HG02852 (cell line): ENCODE measurements around the gene EVI2B.
"Not testable (repeated sequence)": the region's sequence is repeated elsewhere in the genome, so short reads cannot be mapped to it uniquely, and the experiment has no call there.

Experiments used
- ATAC-seq: cut with Tn5 transposase; IDR thresholded peaks from one replicate; pipeline ENCODE4 v1.9.1; 2021; ENCODE audit warnings: mild to moderate bottlenecking, moderate library complexity; ENCODE audit not compliant: unreplicated experiment

Gene EVI2B

DNA sequence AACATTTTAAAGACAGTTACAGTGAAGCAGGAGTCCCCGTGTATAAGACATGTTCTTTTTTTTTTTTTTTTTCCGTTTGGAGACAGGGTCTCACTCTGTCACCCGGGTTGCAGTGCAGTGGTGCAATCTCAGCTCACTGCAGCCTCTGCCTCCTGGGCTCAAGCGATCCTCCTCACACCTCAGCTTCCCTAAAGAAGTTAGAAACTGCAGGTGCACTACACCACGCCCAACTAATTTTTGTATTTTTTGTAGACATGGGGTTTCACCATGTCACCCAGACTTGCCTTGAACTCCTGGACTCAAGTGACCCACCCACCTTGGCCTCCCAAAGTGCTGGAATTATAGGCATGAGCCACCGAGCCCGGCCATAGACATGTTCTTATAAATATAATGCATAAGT is 3.0 kb downstream of the EVI2B start:
- ATAC-seq: no peak

DNA sequence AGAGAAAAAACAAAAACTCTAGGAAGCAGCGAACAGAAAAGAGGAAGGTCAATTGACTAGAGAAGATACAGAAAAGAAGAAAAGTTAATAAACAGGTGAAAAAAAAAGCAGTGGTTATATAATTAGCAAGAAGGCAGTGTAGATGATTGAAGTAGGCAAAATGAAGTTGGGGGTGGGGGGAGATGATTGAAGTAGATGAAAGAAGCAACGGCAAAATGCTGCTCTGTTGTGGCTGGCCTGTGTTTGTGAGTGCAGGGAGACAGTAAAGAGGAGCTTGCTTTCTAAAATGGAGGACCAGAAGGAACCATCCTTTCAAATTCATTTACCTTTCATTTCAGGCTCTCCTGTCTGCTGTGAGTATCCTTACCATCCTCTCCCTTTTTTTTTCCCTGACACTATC is 3.6 kb downstream of the EVI2B start:
- no peak for ATAC-seq

DNA sequence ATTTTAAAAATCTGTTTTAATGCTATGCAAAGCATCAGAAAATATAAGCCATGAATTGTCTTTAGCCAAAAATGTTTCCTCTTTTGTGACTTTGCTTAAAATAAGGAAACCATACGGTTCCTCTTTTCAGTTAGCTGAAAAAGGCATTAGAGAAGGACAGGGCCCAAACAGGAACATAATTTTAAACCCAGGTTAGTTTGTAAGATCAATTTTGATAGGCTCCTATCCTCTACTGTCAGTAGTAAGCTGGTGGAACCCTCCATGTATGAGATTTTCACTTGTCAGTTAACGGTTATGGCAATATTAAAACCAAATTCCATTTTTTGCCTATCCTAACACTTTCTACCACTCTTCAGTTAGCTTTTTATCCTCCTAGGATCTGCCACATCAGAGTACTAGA is 4.3 kb downstream of the EVI2B start:
- ATAC-seq: no peak

DNA sequence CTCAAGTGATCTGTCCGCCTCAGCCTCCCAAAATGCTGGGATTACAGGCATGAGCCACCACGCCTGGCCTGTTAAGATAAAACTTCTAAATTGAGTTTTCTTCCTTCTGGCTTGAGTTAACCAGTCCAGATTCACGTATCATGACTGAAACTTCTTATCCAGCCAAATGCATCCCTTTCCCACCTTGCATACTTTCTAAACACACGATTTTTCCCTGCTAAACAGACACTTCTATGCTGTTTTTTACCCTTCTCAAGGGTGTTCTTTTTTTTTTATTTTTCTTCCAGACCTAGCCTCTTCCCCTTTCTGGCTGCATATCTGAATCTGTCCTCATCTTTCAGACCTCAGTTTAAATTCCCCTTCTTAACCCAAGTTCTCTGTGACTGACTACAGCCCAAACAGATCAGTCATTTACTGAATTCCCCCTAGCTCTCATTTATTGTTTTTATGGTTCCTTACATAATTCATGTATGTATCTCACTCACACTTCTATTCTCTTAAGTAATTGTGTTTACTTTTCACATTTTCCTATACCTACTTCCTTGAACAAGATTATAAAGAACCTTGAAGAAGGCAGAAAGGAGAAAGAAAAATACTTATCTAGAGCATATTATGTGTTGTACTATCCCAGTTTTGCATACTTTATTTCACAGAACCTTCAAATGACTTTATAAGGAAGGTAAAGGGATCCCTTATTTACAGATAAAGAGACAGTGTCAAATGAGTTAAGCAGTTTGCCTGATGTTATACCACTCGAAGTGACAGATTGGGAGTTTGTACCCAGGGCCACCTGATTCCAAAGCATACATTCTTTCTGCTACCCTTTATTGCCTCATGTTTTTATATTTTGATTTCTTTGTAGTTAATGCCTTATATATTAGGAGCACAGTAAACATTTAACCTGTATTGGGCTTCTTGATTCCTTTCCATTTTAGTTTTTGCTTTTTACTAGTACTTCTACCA is 5.2 kb downstream of the EVI2B start:
- peak; percentile 52 for ATAC-seq

DNA sequence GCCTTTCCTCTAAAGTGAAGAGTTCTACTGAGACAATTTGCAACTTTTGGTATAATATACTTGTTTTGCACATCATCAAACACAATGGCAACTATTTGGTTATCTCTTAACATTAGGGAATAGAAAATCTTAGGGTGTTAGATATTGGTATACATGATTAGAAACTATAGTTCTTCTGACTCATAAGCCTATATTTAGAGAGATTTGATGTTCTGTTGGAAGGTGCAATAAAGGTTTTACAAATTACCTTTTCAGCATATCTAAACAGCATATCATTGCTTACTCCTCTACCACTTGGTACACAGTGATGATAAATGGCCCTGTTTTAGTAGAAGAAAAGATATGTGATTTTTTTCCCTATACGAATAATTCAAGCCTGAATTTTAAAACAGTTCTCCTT is 6.2 kb downstream of the EVI2B start:
- ATAC-seq: no peak

DNA sequence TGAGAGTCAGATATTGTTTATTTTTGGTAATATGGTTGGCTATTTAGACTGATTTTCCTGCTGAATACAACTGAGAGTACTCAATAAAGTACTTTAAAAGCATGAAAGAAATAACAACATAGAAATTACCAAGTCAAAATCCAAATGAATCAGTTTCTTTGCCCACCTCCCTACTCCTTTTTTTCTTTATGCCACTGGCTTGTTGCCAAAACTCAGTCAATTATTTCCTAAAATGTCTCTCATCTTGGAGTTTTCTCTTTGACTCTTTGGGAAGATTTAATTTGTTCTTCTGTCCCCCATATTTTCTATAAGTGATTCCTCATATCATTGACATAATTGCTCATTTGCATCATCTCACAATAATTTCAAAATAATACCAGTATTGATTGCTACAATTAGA is 14.2 kb downstream of the EVI2B start:
- no peak for ATAC-seq

DNA sequence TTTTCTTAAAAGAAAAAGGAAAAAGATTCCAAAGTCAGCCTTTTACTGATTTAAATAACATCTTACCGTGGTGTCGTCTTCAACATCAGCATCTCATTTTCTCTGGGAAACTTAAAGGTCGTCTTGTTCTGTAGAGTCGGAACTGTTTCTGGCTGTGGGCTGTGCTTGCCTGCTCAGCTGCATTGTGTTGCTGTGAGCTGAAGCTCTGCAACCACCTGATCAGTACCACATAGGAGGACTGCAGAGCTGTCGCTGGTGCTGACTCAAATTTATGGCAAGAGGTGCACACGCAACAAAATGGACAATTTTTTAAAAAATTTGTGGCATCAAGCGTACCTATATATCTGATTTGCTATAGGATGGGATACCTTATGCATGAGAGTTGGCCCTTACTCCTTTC is 16.8 kb downstream of the EVI2B start, which contains the start of gene OMG:
Gene OMG (minus strand): TSS at position 150 of the 400 bp plus-strand sequence. CDS start 908 bp downstream, outside the sequence.
- no peak for ATAC-seq

DNA sequence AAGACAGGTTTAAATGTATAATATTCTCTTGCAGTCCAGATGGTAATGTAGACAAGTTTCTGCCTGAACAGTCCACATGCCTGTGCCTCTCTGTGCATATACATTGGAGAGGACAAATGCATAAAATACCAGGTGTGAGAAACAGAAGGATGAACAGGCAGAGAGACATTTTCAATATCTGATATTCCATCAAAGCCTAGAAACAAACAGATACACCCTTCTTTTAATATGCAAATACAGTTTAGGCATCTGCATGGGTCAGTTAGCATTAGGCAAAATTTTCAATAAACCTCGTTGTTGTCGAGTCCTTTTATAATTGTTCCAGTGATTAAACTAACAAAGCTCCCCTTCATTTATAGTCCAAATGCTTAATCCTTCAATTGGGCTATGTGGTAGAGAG is 17.7 kb downstream of the EVI2B start:
- ATAC-seq: no peak

DNA sequence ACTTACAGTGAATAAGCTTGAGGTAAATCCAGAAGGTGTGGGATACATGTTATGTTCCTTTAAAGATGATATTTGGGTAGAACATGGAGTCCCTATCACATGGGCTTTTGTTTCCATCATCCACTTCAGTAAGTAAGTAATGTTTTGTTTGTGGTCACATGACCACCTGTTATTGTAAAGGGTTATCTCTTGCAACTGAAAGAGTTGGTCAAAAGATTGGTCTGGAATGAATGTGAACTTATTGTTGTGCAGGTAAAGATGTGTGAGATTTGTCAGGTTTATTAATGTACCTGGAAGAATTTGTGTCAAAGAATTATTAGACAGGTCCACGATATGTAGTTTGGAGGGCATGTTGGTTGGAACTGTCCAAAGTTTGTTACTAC is 18.4 kb downstream of the EVI2B start:
- no peak for ATAC-seq

DNA sequence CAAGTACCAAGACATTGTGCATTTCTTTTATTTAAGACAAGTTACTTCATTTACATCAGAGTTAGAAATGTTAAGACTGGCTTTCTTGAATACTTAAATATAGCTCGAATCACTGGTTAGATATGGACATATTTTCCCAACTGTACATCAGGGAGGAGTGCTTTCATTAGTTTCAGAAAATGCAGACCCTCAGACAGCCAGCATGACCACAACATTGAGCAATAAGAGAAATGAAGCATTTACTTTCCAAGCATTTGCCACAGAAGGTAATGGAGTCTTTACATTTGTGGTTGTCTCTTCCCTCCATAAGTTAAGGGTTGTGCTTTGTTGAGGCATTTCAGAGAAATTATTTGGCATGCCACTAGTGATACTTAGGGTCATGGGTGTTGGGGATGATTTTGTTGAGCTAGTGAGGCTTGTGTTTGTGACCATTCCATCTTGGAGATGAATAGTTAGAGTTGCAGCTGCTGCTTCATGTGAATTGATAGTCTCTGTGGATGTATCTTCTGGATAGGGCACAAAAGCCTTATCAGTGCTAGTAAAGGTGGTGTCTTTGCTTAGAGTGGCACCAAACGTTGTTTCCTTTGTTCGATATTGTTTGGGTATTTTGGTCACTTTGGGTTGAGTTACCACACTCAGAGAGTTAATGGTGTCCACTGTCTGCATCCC is 18.9 kb downstream of the EVI2B start:
- no peak for ATAC-seq

DNA sequence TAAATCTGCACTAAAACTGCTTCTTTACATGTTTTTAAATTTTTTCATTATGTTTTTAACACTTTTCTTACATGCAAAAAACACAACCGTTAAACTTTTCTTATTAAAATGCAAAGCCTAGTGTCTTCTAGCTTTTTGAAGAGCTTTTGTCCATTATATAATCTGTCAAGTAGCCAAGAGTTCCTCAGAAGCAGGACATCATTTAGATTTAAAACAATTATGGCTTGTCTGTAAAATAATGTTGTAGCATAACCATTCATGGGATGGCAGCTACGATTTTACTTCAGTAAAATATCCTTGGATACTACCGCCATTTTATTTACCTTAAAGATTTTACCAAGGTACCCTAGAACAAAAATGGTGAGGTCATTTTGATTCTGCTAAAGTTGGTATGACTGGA is 19.6 kb downstream of the EVI2B start:
- no peak for ATAC-seq

DNA sequence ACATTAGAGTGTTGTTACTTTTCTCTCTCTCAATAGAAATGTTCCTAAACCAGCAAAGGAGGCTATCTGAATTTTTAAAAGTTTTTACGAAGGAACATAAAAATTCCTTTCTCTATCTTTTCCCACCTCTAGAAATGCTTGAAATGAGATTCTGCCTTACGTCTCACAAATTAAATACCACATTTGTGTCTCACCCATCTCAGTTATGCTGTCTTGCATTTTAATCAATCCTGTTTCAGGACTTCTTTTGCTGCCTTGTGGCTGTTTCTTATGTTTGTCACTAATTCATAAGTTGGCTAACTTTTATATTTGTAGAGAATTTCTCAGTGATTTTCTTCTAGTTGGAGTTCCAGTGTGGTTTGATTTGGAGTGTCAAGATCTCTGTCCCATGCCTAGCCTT is 20.3 kb downstream of the EVI2B start:
- no peak for ATAC-seq

DNA sequence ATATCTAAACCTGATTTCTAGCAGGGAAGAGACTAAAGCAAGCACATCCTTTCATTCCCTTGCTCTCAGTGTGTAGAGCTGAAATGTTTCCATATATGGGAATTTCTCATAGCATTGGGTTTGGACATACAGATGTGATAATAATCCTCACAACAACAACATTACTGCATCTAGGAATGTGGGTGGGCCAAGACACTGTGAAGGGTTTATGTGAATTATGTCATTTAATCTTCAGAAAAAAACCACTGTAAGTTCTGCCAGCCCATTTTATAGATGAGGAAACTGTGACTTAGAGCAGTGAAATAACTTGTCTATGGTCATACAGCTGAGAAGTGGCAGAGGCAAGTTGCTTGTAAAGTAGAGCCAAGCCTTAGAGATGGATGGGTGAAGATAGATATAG is 22.0 kb downstream of the EVI2B start:
- no peak for ATAC-seq

DNA sequence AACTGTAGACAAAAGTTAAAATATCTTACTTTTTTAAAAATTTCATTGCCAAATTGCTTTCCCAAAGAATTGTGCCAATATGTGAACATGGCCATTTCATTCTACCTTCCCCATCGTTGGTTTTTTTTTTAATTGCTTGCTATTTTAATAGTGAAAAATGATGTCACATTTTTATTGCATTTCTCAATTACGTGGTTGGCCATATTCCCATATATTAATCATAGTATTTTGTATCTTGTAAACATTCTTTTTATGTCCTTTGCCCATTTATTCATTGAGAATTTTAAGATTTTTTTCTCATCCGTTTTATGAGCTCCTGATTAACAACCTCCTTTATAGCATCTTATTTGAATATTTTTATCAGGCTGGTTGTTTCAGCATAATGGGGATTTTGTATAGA is 24.1 kb downstream of the EVI2B start:
- no peak for ATAC-seq

DNA sequence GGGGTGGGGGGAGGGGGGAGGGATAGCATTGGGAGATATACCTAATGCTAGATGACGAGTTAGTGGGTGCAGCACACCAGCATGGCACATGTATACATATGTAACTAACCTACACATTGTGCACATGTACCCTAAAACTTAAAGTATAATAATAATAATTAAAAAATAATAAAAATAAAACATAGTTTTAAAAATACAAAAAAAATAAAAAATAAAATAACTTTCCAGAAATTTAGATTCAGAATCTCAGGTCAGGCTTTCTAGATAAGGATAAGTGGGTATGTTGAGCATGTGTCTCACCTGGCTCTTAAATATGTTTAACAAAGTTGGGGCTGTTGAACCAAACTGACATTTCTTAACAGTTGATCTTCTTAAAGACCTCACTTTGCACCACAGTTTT is 25.9 kb downstream of the EVI2B start:
- ATAC-seq: not testable (repeated sequence)

DNA sequence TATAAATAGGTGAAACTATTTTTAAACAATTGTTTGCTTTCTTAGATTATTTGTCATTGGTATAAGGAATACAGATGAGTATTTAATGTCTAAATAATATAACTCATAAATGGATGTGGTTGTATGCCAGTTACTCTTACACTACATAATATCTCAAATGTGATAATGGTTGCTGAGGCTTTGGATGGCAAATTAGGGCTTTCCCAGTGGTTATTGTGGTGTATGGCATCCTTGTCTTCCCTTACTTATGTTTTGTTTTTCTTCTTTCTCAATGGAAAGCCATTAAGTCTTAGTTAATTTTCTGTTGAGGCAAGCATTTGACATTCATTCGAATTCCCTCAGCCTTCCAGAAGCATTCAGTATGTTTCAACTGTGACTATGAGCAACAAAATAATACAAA is 27.3 kb downstream of the EVI2B start:
- ATAC-seq: no peak

DNA sequence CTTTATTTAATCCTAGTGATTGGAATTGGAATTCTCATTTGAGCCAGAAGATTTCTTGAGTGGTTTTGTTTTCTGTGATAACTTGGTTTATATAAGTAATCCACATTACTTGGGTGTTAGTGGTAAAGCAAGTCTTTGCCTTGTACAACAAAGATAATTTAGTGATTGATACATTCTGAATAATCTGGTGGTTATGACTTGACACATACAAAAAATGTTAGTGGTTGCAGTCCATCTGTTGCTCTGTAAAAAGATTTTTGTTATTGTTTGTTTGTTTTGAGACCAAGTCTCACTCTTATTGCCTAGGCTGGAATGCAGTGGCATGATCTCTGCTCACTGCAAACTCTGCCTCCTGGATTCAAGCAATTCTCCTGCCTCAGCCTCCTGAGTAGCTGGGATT is 30.0 kb downstream of the EVI2B start:
- ATAC-seq: no peak

DNA sequence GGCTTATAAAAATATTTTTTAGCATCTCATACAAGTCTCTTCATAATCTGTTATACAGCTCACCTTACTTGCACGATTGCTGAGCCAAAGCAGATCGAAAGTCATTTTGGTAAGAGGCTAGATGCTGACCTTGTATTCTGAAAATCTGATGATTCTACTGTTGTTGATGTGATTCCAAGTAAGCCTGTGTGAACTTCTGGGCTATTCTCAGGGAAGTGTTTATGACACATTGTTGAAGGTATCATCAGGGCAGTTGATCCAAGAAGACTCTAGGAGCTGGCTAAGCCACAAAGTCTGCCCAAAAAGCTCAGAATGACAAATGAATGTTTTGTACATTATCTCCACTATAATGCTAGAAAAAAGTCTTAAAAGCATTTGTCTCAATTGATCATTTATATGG is 32.8 kb downstream of the EVI2B start:
- no peak for ATAC-seq

DNA sequence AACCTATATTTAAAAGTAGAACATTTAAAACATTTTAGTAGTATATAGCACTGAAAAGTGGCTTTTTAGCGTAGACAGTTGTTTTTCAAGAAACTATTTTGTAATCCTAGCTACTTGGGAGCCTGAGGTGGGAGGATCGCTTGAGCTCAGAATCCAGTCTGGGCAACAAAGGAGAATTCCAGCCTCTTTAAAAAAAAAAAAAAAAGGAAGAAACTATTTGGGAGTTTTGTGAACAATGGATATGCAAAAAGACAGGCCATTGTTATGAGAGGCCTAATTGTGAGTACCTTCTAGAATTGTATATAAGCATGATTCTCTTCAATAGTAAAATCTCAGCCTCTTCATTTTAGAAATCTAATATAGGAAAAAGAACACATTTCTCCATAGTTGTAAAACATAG is 34.5 kb downstream of the EVI2B start:
- ATAC-seq: no peak

DNA sequence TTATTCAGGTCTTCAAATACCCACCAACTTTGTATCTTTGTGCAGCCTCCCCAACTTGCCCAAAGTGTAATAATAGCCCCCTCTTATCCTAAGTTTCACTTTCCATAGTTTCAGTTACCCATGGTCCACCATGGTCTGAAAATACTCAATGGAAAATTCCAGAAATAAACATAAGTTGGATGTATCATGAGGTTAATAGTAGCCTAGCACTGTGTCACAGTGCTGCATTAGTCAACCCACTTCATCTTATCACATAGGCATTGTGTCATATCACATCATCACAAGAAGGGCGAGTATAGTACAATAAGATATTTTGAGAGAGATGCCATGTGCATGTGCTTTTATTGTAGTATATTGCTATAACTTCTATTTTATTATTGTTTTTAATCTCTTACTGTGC is 38.7 kb downstream of the EVI2B start:
- ATAC-seq: no peak

DNA sequence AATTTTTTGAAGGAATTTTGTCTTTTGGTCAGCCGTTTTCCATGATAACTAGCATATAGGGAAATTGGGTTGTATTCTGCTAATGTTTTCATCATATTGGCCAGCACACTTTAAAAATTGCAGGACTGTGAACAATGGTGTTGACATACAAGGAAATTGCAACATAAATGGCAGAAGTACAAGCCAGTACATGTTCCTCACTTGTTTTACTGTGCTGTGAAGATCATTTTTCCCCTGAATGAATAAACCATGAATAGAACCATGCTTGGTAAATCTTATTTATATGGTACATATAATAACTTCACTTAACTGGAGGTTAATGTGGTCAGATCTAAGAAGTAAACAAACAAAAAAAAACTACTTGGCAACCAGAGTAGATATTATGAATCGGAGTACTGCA is 39.6 kb downstream of the EVI2B start:
- ATAC-seq: no peak

DNA sequence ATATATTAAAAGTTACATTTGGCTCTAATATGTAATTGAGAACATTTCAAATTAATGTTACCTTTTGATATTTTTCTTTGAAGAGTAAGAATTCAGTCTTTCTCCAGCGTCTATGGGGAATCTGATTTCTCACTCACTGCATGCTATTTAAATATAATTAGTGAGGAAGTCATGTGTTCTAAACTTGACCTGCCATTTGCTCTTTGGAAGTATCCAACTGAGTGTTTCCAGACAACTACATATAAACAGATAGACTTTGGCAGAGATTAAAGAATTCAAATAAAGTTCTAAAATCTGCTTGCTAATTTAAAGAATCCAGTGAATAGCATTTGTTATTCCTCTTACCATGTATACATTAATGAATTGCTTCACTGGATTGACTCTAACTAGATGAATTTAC is 40.3 kb downstream of the EVI2B start:
- no peak for ATAC-seq
